Caki2 (cell line): ENCODE results near the gene LRRC27. TPM values are rescaled to one million over a fixed set of nuclear protein-coding genes. Genes with fewer than 3 reads are reported as not detected.
A peak's percentile ranks its signal among the peaks of the same experiment; 100 is the strongest.
"Not testable (repeated sequence)": the region's sequence is repeated elsewhere in the genome, so short reads cannot be mapped to it uniquely, and the experiment has no call there.

ENCODE experiments used
- DNase-seq: peaks from one replicate; pipeline ENCODE4 v3.0.0-alpha.2; 2015; ENCODE audit warnings: low read depth
- in situ Hi-C: cut with HindIII; loops from 2 replicates; pipeline ENCODE4 v1.10.0; 2016; ENCODE audit warnings: low sequenced_read_pairs, low pct_unique_long_range_greater_than_20kb, mixed read lengths
- total RNA-seq: library from RNA; depleted of rRNA; stranded (reverse); fragments of >200 nt; shearing (Covaris generic); gene quantifications from 2 replicates; pipeline ENCODE4 v1.2.3, GENCODE V29; 2014; ENCODE audit warnings: low replicate concordance

The LRRC27 gene
- total RNA-seq, 1 experiment from 2014 or later, result 13.6 TPM

DNA sequence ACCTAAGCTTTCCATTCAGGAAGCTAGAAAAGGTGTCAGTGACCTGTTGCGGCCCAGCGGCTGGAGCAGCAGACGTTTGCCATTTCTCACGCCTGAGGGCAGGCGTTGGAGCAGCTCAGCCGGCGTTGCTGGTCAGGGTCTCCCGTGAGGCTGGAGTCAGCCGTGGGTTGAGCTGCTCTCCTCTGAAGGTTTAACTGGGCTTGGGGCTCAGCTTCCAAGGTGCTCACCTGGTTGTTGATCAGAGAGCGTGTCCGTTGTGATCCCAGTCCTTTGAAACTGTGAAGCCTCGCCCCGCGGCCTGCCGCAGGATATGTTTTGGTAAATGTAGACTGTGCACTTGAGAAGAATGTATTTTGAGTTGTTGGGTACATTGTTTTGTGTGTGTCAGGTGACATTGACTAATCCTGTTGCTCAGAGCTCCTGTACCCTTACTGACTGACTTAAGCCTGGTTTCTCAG lies 44.4 kb downstream of the LRRC27 start:
- DNase-seq, result no peak
- in situ Hi-C loops, result no loop called here

DNA sequence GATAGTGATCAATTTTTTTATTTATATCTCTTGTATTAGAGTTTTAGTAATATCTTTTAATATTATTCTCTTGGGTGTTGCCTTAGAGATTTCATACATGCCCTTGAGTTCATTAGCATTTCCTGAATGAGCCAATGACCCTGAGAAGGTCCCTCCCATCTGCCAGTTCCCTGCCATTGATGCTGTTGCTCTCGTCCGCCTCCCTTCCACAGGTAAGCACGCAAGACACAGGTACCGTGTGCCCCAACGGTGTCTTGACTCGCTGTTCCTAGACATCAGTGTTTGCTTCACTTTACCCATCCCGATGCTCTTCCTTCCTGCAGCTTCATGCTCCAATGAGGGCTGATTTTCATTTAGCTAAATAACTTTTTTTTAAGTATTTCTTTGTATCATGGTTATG lies 45.3 kb downstream of the LRRC27 start:
- no peak for DNase-seq

DNA sequence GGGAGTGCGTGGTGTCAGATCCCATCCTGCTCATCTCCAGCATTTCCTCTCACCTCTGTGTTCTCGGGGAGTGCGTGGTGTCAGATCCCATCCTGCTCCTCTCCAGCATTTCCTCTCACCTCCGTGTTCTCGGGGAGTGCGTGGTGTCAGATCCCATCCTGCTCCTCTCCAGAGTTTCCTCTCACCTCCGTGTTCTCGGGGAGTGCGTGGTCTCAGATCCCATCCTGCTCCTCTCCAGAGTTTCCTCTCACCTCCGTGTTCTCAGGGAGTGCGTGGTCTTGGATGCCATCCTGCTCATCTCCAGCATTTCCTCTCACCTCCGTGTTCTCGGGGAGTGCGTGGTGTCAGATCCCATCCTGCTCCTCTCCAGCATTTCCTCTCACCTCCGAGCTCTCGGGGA lies 47.0 kb downstream of the LRRC27 start:
- in situ Hi-C loops, DNase-seq: not testable (repeated sequence)

More for the DNA sequence above, 45.3 kb downstream of the LRRC27 start:
- in situ Hi-C loops, result no loop called here

DNA sequence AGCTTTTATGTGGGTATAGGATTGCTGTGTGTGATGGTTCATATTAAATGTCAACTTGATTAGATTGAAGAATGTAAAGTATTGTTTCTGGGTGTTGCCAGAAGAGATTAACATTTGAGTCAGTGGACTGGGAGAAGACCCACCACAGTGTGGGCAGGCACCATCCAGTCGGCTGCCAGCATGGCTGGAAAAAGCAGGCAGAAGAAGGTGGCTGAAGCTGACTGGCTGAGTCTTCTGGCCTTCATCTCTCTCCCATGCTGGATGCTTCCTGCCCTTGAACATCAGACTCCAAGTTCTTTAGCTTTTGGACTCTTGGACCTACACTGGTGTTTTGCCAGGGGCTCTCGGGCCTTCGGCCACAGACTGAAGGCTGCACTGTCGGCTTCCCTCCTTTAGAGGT lies 49.0 kb downstream of the LRRC27 start:
- DNase-seq, in situ Hi-C loops: not testable (repeated sequence)

DNA sequence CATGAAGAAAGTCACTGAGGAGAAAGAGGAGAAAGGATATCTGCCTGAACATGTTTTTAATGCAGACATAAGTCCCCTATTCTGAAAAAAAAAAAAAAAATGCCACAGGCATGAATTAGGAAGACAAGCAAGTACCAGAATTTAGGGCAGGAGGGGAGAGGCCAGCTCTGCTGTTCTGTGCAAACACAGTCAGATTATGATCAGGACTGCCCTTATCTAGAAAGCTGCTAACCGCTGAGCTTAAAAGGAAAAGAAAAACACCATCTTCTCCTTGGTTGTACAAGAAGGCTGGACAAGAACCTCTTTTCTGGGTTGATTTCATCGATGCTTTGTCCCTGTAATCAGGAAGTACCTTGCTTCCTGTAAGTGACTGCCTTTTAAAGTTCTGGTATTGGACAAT lies 49.7 kb downstream of the LRRC27 start:
- in situ Hi-C loops, result no loop called here
- DNase-seq, result no peak

DNA sequence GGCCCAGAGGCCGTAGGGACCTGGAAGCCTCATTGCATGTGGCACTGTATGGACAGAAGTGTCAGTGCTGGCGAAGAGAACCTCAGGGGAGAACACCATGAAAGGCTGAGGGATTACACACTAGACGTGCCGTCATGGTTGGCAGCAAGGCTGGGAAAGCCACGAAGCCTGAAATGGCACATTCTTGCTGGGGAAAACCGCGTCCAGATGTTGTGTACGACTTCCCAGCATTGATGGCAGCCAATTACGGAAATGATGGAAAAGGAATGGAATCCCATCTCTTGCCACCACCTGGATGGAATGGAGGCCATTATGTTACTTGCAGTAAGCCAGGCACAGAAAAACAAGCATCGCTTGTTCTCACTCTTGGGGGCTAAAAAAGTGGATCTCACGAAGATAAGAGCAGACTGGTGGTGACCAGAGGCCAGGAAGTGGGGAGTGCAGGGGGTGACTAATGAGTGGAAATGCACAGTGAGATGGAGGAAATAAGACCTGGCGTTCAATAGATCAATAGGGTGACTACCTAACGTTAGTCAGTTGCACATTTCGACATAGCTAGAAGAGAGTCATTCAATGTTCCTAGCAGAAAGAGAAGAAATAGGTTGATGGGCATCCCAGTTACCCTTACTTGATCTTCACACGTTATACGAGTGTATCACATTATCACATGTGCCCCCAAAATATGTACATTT lies 50.4 kb downstream of the LRRC27 start:
- in situ Hi-C loops, result no loop called here
- no peak for DNase-seq

DNA sequence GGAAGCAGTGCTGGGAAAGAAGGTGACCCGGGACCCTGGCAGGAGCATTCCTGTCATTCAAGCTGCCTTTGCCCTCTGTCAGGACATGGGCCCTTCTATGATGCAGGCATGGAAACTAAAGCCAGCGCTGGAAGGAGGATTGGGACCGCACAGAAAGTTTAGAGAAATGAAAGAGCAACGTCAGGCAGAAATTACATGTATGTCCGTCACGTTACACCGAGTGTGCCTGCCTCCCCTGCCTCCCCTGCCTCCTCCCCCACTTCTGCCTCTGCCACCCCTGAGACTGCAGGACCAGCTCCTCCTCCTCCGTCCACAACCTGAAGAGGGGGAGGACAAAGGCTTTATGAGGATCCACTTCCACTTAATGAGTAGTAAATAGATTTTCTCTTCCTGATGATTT lies 51.1 kb downstream of the LRRC27 start:
- in situ Hi-C loops, result no loop called here
- DNase-seq, result no peak

DNA sequence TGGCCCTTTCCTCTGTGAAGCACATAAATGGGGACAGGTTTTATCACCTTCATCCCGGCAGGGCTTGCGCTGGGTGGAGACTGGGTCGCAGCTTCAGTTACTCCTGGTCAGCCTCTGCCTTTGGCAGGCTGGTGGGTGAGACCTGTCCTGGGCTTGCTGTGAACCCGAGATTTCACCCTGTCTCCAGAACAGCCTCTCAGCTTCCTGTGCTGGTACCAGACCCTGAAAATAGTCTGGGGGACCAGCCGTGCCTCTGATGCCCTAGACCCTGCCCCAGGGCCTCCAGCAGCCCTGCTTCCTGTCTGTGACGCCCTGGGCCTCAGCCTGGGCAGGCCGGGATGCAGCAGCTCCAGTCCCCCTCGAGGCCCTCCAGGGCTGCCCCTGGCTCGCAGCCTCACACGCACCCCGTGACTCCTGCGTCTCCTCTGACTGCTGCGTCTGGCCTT lies 51.8 kb downstream of the LRRC27 start:
- in situ Hi-C loops, result no loop called here
- no peak for DNase-seq

DNA sequence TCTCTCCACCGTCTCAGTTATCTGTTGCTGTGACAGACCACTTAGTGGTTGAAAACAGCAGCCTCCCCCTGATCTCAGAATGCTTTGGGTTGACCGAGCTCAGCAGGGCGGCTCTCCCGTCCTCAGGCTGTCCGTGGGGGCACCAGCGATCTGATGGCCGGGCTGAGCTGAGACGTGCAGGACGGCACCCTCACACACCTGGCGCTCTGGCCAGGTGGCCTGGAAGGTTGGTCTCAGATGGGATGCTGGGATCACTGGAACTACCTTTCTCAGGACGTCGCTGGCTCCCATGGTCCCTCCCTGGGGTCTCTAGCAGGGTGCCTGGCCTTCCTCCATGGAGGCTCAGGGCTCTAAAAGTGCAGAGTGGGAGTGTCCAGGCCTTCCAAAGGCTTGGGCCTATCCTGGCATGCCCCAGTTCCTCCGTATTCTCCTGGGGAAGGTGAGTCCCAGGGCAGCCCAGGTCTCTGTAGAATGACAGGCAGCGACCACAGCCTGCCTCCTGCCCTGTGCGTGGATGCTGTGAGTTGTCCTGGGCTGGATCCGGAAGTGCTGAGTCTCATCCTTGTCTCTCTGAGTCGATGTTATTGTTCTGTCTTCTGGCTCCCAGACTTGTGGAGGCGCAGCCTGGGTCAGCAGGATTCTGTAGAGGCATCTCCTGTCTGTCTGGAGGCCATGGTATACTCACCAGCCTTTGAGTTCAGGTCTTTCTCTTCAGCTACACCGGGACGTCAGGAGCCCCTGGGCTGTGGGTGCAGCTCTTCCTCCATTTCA lies 52.8 kb downstream of the LRRC27 start:
- no peak for DNase-seq
- in situ Hi-C loops, result no loop called here

DNA sequence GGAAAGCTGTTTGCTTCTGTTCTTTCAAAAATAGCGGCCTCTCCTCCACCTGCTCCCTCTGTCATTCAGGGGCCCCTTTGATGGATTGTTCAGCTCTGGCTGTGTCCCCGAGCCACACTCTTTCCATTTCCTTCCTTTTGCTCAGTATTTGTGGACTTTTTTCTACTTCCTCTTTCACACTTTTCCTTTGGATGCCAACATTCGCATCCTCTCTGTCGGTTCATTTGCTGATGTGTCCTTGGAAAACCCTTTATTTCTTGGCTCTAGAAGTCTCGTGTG lies 53.3 kb downstream of the LRRC27 start:
- no peak for DNase-seq
- in situ Hi-C loops, result no loop called here

DNA sequence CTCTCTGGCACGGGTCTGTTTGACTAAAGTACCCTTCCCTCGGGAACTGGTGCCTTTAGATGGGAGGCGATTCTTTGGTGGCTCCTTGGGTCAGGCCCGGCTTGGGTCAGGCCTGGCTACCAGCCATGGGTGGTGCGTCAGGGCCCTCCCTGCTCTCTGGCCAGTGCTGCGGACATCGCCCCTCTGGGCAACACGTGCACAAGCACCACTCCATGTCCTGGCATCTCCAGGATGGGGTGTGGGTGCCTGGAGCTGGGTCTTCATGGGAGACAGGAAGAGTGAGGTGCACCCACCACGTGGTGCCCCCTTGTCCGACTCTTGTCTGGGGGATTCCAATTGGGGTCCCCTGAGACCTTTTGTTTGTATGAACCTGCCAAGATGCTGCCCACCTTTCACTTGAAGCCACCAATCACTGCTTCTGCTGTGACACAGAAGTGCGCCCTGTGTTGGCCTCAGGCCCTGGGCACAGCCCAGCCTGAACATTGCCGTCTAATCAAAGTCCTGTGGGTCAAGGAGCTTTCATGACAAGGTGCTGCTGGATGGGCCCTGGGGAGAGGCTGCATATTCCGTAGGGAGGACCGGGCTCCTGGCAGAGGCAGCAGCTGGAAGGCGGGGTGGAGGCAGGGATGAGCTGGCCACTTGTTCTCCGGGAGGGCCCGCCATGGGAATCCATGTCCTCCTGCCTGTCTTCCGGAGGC lies 53.9 kb downstream of the LRRC27 start:
- no peak for DNase-seq
- in situ Hi-C loops, result no loop called here

DNA sequence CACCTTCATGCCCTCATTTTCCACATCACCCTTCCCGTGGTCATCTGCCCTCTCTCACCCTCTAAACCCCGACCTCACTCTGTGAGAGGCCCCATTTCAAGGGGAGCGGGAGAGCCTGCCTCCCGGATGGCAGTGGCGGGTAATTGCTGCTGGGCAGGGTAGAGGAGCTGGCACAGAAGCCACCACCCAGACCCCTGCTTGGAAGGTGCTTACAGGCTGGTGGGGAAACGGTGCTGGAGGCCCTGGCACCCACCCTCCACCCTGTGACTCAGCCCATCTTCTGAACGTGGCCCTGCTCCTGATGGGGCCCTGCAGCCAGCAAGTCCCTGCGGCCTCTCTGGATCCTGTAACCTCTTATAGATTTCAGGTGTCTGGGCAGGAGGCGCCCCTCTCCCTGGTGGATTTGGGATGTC lies 54.4 kb downstream of the LRRC27 start:
- in situ Hi-C loops, result no loop called here
- DNase-seq, result no peak

DNA sequence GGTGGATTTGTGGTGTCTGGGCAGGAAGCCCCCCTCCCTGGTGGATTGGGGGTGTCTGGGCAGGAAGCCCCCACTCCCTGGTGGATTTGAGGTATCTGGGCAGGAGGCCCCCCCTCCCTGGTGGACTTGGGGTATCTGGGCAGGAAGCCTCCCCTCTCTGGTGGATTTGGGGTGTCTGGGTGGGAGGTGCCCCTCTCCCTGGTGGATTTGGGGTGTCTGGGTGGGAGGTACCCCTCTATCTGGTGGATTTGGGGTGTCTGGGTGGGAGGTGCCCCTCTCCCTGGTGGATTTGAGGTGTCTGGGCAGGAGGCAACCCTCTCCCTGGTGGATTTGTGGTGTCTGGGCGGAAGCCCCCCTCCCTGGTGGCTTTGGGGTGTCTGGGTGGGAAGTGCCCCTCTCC lies 54.9 kb downstream of the LRRC27 start:
- DNase-seq, in situ Hi-C loops: not testable (repeated sequence)

DNA sequence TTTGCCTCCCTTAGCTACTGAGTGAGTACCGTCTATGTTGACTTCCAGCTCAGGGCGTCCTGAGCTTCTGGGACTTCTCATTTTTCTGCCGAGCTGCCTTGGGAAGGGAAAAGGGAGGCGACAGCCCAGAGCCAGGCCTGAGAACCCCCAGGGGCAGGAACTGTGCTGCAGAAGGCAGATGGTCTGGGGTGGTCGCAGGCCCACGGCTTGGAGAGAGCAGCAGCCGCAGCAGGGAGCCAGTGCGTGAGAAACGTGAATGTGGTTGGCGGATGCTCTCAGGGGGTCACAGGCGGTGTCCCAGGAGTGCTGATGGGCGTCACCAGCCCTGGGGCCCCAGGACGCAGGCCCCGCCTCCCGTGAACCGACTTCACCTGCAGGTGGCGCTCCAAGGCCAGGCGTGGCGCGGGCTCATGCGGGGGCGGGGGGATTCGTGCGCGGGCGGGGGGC lies 55.8 kb downstream of the LRRC27 start:
- in situ Hi-C loops, result no loop called here
- peak; percentile 37 for DNase-seq

DNA sequence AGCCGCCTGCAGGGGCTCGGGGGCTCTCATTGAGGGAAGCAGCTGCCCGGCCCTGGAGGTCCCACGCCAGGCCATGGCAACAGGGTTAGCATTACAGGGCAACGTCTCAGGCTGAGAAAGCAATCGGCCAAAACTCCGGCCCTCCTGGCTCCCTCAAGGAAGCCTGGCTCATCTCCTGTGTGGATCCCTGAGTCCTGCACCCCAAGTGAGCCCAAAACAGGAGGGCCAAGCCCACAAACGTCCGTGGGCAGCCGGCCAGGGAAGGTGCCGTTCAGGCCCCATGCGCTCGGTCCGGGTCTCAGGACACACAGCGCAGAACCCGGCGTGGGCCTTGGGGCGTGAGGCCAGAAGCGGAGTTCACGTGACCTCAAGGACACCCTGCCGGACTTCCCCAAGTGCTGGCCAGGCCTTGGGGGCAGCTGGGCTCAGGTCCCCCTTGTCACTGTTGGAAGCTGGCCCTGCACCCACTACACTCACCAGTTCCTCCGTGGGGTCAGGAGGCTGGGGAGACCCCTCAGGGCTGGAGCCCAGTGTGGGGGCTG lies 57.0 kb downstream of the LRRC27 start:
- in situ Hi-C loops, result no loop called here
- DNase-seq, result no peak

DNA sequence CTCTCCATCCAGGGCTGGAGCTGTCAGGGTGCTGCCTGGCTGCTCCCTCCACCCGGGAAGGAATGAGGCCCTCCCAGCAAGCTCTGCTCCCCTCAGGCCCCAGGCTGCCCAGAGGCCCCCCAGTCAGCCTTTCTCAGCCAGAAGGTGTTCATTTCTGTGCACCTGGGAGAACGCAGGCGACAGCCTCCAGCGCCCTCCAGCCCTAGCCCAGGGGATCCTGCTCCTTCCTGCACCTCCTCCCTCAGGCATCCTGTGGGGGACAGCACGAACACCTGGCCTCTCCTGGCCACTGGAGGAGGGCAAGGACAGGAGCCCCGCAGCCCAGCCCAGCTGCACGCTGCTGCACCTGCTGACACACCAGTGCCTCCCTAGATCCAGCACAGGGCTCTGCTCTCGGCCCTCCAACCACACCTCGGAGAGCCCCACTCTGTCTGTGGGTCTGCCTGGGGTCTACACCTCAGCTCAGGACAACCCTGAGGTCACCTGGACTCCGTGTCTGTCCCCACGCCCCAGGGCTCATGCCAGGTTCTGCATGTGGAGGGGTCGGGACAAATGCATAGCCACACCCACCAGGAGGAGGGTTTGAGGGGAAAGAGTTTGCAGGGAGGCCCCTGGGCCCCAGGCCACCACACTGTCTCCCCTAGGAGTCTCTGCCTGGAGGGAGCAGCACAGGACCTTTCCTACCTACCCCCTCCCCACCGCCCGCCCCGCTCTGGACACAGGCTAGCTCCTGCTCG lies 57.6 kb downstream of the LRRC27 start:
- in situ Hi-C loops, result no loop called here
- DNase-seq, result no peak

DNA sequence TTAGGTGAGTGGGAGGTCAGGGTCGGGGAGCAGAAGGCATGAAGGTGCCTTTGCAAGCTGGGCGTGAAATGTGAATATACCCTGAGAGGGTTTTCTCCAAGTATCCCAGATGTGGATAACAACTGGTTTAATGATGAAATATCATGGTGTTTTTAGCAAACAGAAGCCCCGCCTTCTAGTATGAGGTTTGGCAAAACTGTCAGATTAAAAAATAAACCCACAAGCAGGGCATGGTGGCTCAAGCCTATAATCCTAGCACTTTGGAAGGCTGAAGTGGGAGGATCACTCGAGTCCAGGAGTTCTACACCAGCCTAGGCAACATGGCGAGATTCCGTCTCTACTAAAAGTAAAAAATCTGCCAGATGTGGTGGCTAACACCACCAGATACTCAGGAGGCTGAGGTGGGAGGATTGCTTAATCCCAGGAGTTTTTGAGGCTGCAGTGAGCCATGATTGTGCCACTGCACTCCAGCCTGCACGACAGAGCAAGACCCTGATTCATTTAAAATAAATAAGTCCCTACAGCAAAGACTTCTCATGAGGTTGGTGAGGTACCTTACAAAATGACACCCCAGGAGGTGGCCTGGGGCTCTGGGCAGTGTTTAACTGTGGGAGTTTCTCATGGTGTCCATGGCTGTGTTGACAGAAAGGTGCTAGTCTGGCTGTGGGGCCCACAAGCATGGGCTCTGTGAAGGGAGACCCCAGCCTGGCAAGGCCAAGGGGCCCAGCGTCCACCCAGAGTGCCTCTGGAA lies 58.4 kb downstream of the LRRC27 start:
- in situ Hi-C loops, result no loop called here
- no peak for DNase-seq
